UCSD-AML1 (cell line): ENCODE results near the gene CGREF1.

Experiments
- DNase-seq: peaks from one replicate; lab custom pipeline; 2025; ENCODE audit not compliant: unreplicated experiment; lab: John Stamatoyannopoulos, UW

Gene CGREF1

GRCh38 chr2:27089111-27089954 is 29.6 kb downstream of the CGREF1 start:
- no peak for DNase-seq

GRCh38 chr2:27088634-27089033 is 30.3 kb downstream of the CGREF1 start:
- DNase-seq = no peak

DNA sequence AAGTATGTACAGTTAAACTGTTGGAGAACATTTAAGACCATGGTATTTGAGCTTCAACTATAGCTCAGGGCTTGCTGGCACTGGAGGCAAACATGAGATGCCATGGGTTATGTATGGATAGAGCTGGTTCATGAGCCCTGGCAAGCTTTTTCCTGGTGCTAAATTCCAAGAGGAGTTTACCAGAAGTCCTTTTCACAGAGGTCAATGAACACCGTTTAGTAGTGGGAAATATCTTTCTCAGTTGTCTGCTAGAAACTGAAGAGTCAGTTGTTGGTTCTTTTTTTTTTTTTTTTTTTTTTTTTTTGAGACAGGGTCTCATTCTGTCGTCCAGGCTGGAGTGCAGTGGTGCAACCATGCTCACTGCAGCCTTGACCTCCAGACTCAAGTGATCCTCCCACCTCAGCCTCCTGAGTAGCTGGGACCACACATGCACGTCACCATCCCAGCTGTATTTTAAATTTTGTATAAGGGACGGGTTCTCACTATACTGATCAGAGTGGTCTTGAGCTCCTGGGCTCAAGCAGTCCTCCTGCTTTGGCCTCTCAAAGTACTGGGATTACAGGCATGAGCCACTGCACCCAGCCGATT is 31.0 kb downstream of the CGREF1 start:
- no peak for DNase-seq

GRCh38 chr2:27086724-27087593 is 32.0 kb downstream of the CGREF1 start, which contains the start of gene KHK:
Gene KHK (plus strand): TSS chr2:27086772. CDS start chr2:27087260, 488 bp downstream.
- DNase-seq = no peak

- peak; percentile 96 for DNase-seq
Measured at GRCh38 chr2:27086090-27086723, 32.7 kb downstream of the CGREF1 start.

DNA sequence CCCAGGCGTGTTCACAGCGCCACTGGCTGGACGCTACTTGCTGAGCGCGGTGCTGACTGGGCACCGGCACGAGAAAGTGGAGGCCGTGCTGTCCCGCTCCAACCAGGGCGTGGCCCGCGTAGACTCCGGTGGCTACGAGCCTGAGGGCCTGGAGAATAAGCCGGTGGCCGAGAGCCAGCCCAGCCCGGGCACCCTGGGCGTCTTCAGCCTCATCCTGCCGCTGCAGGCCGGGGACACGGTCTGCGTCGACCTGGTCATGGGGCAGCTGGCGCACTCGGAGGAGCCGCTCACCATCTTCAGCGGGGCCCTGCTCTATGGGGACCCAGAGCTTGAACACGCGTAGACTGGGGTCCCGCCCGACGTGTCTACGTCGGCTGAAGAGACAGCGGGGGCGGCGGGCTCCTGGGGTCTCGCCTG is 33.2 kb downstream of the CGREF1 start:
- peak; percentile 54 for DNase-seq

DNA sequence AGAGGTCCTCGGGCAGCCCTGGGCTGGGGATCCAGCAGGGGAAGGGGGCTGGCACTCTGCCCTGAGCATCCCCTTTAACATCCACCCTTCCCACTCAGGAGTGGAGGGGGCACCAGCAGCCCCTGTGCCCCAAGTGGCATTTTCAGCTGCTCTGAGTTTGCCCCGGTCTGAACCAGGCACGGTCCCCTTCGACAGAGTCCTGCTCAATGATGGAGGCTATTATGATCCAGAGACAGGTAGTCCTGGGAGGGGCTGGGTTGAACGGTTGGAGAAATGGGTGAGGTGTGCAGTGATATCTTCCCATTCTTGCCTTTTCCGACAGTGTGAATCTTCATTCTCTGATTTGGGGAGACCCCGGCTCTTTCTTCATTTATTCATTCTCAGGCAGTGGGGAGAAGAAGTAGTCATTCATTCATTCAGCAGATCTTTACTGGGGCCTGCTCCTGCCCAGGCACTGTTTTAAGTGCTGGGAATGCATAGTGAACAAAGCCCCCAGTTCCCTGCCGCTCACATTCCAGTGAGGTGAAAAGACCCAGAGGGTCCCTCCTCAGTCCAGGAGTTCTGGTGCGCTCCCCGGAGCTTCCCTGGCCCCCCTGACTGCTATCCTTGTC is 33.8 kb downstream of the CGREF1 start:
- no peak for DNase-seq

DNA sequence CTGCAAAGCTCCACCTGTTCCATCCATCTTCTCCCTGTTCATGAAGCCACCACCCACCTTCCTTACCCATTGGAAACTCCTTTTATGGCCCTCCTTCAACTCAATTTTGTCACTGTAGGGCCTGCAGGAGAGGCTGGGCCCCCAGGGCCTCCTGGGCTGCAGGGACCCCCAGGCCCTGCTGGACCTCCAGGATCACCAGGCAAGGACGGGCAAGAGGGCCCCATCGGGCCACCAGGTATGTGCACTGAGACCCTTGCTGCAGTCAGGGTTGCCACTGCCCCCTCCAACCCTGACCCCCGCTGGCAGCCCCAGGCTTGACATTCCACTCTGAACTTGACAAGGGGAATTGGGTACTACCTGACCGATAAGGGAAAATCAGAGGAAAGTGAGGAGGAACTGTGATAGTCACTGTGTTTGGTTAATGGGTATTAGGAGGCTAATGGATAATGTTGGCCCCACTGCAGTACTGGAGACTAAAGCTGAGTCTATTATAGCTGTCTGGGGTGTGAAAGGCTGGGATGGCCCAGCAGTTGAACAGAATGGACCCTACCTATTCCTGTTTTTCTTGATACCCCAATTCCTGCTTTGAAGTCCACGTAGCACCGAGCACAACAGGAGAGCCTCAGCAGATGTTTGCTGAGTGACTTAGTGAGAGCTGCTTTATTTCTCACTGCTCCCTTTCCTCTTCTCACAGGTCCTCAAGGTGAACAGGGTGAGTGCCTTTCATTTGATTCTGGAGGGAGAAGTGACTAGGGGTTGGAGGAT is 34.4 kb downstream of the CGREF1 start:
- DNase-seq = no peak

- peak; percentile 31 for DNase-seq
Measured at GRCh38 chr2:27083410-27084296, 35.3 kb downstream of the CGREF1 start.

GRCh38 chr2:27082773-27083409 is 36.0 kb downstream of the CGREF1 start:
- no peak for DNase-seq

- DNase-seq = no peak
Measured at GRCh38 chr2:27081984-27082772, 36.8 kb downstream of the CGREF1 start.

GRCh38 chr2:27080603-27080936 is 38.4 kb downstream of the CGREF1 start:
- no peak for DNase-seq

DNA sequence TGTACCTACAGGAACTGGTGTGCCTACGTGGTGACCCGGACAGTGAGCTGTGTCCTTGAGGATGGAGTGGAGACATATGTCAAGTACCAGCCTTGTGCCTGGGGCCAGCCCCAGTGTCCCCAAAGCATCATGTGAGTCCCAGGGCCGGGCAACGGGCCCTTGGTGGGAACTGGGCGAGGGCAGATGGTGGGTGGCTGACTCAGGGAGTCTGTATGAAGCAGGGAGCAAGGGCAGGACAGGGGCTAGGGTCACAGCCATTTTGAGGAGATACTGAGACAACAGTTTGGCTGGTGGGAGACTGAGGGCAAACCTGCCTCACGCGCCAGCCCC is 38.8 kb downstream of the CGREF1 start:
- no peak for DNase-seq

- peak; percentile 36 for DNase-seq
Measured at GRCh38 chr2:27079233-27080139, 39.4 kb downstream of the CGREF1 start.

DNA sequence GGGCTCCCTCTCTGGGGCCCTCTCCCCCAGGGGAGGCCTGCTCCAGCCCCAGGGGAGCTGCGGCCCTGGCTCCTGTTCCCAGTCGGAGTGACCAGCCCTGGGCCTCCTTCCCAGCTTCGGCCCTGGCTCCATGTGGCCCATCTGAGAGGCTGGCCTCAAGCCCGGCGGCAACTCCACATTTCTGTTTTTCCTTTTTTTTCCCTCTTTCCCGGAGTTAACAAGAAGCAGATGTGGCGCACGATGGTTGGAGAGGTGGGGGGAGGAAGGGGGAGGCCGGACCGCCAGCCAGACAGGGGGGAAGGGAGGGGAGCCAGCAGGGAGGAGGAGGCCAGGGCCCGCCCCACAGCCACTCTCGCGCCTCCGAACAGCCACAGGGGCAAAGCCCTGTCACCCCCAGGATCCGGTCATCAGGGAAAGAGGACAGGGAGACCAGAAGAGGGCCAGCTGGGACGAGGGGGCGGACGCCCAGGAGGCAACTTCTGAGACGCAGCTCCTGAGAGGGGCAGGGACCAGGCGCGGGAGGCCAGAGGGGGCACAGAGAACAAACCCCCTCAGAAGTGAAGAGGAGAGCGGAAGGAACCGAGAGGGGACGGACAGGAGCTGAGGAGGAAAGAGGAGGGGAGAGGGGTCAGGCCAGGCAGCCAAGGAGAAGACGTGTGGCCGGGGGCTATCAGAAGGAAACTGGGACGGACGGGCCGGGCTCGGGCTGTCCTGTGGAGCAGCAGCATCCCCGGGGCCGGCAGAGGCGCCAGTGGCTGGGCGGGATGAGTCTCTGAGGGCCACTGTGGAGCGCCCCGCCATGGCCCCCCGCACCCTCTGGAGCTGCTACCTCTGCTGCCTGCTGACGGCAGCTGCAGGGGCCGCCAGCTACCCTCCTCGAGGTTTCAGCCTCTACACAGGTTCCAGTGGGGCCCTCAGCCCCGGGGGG is 40.4 kb downstream of the CGREF1 start, which contains the start of gene EMILIN1:
EMILIN1 (plus strand) TSS at position 349 of the 928 bp plus-strand sequence; CDS start at position 800, 451 bp downstream.
- peak; percentile 47 for DNase-seq

DNA sequence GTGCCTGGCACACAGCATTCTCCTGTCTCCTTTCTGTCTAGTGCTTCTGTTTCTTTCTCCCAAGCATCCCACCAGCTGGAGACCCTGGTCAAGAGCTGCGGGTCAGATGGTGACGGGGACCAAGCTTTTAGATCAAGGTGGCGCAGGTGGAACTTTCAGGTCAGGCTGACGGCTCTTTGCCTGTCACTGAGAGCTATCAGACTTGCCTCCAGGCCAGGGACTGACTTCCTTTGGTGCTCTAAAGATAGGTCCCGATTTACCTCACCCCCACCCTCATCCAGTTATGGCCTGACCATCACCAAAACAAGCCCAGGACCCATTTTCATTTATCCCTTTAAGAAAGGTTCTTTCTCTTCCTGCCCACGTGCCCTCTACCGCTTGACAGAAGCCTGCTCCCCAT is 41.7 kb downstream of the CGREF1 start:
- no peak for DNase-seq
